ENCODE data around the gene MGMT.

The MGMT gene

DNA sequence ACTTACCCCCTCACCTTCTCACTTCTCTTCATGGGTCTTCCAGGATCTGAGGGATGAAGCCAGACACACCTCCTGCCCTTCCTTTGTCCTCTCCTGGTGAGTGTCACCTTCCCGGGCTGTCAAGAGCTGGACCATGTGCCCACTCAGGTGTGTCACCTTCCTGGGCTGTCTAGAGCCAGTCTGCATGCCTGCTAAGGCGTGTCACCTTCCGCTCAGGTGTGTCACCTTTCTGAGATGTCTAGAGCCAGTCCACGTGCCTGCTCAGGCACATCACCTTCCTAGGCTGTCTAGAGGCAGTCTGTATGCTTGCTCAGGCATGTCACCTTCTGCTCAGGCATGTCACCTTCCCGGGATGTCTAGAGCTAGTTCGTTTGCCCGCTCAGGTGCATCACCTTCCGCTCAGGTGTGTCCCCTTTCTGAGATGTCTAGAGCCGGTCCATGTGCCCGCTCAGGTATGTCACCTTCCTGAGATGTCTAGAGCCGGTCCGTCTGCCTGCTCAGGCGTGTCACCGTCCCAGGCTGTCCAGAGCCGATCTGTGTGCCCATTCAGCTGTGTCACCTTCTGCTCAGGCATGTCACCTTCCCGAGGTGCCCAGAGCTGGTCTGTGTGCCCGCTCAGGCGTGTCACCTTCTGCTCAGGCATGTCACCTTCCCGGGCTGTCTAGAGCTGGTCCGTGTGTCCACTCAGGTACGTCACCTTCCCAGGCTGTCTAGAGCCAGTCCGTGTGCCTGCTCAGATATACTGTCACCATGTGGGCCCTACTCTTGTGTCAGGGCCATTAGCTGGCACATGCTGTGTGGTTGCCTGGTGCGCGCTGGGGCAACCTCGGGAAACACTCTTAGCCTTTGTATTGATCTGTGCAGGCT, 251.7 kb downstream of the MGMT start:
- DNase-seq, result no peak

DNA sequence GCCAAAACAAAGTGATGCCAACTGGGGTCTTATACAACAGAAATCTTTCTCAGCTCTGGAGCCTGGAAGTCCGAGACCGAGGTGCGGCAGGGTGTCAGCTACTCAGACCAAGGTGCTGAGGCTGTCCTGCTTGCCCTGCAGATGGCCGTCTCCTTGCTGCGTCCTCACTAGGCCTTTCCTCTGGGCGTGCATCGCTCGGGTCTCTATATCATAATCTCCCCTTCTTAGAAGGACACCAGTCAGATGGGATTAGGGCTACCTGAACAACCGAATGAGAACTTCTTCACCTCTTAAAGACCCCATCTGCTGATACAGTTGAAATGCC, 252.3 kb downstream of the MGMT start:
- no peak for DNase-seq

DNA sequence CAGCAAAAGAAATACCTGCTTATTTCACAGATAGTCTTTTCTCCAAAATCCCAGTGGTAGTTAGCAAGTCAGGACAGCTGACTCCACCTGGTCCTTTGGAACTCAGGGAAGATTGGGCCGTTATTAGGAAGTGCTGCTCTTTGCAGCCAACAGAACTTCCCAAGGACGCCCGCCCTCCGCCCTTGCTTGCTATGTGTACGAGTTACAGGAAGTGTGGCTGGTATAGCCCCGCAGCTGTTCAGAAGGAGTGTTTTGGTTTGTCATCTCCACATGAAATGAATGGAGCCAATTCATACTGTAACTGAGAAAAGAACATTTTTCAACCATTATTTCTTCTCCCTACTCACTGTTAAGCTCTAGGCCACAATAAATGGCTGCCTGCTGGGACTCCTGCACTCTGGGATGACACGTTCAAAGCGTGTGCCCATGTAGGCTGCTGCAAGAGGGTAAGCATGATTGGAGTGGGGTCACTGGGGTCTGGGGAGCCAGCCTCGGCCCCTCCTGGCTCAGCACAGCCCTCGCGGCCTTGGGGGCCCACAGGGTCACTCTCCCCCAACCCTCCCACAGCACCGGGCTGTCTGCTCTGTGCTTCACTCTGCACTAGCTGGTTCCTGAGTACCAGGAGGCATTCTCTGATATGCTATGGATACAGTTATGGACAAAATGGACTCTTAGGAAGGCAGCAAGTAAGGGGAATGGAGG, 253.0 kb downstream of the MGMT start:
- no peak for DNase-seq

DNA sequence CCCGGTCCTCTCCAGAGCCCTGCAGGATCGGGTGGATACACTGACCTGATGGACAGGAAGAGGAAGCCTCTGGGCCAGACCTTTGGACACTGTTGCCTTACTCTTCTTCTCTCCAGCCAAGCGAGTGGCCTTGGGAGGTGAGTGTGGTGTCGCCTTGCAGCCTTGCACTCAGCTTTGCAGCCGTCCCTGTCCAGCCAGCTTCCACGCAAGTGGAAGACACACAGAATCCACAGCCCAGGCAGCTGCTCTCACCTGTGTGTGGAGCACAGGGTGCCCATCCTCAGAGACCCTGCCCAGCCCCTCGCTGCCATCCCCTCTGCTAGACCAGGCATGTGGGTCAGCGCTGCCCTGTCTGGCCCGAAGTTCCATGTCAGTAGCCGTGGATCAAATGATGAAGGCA, 258.0 kb downstream of the MGMT start:
- DNase-seq, result no peak

DNA sequence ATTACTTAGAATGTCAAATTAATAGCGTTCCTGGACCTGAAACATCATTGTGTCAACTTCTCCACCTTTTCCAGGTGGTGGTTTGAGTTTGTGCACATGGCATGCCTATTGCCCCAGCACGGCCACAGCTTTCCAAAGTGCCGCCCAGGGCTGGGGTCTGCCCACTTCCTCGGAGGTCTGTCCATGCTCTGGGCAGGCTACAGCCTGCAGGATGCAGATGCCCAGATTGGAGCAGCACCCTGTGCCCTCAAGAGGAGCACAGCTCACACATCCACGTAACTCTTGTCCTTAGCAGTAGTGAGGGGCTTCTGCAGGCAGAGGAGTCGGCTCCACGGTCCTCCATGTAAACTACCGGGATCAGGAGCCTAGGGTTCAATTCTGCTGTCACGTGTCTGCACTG, 258.4 kb downstream of the MGMT start:
- DNase-seq, result no peak

DNA sequence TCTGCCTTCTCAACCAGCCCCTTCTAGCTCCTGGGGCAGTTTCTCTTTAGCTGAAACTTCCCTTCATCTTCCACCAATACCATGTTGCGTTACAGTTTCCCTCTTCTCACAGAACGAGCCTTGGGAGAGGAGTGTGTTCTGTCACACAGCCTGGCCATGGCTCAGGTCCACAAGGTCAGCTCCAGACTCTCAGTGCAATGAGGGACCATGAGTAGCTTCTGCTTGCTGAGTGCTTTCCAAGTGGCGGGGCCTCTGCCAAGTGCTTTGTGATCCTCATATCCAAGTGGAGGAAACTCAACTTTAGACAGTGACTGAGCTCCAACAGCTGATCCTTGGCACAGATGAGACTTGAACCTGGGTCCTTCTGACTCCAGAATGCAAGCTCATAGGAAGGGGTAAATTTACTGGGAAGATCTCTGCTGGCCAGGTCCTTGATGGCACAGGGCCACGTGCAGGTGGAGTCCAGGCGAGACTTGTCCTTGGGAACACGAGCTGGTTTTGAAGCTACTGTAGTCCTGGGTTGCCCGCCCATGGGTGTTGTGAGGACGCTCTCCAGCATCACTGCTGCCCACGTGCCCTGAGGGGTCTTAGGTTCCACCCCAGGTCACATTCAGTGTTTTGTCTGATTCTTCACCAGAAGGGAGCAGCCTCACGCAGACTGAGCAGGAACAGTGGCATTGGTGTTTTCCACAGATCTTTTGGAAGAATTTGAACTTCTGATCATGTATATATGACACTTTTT, 259.0 kb downstream of the MGMT start:
- DNase-seq, result no peak

DNA sequence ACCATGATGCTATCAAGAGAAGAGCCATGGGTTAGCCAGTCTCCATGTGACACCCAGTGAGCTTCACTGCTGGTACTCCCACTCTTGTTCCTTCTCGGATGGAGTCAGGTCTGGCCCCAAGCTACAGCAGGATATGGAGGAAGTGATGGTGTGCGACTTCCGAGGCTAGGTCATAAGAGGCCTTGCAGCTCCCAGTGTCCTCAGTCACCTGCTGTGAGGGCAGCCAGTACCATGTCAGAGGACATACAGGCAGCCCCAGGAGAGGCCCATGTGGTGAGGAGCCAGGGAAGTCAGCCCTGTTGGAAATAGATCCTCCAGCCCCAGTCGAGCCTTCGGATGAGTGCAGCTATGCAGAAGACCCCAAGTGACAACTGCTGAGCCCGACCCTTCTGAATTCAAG, 260.0 kb downstream of the MGMT start:
- DNase-seq, result no peak

DNA sequence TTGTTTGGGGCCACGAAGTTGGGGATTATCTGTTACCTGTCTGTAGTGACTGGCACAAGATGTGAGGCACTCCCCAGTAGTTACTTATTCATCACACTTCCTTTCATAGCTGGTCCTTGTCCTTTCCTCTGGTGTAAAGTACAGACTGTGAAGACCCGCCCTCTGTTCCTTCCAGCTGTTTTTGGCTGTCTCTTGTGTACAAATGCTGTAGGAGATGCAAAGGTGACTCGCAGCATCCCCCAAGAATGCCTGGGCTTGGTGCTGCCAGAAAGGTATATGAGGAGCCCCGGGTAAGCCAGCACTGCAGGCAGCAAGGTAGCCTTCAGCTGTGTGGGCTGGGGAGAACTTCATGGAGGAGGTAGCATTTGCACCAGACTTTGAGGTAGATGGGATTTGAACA, 260.5 kb downstream of the MGMT start:
- no peak for DNase-seq

DNA sequence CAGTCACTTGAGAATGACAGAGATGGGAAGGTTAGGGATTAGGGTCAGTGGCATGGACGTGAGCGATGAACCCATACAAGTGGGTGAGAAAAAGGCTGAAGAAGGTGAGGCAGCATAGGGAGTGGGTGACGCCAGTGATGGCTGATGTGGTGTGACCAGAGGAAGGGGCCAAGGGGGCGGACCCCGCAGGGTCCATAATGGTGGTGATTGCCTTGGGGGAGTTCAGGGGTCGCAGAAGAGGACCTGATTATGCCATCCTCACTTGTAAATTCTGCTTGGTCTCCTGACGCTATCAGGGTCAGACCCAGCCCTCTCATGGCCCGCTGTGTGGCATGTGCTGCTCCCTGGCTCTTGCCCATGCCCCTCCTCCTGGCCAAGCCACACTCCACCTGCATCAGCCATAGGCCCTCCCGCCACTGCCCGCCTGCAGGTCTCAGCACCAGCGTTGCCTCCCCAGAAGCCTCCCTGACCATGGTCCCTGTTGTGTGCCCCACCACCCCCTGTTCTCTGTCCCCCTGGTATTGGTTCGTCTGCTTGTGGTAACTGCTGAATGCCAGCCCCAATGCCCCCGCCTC, 261.3 kb downstream of the MGMT start:
- DNase-seq, result no peak

DNA sequence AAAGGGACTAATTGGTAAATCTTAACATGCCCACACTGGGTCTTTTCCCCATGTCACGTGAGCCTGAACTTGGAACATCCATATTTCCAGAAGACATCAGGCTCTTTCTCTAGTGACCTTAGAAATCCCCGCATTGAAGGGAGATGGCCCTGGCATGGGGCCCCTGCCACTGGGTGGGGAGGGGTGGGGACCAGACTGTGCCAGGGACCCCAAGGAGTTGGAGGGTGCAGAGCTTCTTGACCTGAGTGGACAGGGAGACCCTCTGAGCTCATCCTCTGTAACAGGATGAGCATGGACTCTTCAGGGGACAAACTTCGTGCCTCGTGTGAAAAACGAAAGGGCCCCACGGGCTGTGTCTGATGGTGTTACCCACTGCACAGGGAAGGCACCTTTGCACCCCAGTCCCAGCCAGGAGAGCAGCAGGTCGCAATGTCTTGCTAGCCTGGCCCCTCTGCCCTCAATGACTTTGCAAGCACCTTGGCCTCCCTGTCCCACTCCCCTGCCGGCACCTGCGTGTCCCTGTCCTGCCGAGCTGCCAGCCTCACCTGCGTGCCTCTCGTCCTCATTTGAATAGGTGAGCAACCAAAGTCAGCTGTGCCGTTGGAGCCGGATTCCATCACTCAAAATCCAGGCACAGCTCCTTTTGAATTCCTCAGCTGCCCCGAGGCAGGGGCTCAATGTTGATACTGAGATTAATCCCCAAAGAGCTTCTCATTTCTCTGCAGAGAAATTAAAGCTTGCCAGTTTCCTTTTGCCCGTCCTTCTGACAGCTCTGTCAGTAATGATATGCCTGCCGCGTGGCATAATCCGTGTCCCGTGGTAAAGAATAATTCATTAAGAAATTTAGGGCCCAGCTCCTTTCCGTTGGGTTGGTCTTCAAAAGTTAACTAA, 262.1 kb downstream of the MGMT start:
- DNase-seq, result no peak

DNA sequence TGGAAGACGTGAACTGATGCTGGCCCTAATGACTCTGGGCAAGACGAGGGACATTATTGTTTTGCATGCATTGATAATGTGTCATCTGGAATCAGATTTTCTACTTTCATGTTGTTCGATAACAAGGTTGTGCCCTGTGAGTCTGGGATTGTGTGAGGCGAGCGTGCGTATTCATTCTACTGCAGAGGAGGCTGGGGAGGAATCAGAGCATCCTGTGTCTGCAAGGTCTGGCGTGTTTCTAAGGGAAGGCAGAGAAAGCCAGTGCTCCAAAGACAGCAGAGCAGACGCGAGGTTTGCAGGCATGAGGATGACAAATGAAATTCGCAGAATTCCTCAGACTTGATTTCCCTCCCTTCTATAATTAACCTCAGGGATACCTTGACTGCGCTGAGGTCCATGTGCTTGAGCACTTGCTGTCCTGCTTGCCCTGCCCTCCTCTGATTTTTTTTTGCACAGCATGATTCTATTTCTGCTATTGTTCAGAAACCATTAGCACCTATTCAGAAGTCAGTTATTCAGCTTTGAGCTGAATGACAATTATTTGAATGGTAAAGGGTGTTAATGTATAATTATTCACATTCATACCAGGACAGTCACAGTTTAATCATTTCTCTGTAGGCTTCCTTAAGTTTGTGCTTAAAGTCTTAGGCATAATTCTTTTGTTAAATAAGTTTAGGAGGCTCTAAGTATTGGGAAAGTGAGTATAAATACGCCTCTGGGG, 263.4 kb downstream of the MGMT start:
- no peak for DNase-seq

DNA sequence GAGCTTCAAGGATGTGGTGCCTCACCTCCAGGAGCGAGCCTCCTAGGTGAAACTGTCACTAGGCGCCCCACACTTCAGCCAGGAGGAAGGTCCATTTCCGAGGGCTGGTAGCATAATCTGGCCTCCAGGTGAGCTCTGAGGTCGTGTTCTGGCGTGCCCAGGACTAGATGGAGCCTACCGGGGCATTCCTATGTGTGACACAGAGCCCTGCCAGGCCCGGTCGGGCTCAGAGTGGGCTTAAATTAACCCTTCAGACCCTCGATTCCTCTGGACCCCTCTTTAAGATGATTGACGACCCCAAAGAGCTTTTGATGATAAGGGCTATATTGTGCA, 263.9 kb downstream of the MGMT start:
- DNase-seq, result no peak

DNA sequence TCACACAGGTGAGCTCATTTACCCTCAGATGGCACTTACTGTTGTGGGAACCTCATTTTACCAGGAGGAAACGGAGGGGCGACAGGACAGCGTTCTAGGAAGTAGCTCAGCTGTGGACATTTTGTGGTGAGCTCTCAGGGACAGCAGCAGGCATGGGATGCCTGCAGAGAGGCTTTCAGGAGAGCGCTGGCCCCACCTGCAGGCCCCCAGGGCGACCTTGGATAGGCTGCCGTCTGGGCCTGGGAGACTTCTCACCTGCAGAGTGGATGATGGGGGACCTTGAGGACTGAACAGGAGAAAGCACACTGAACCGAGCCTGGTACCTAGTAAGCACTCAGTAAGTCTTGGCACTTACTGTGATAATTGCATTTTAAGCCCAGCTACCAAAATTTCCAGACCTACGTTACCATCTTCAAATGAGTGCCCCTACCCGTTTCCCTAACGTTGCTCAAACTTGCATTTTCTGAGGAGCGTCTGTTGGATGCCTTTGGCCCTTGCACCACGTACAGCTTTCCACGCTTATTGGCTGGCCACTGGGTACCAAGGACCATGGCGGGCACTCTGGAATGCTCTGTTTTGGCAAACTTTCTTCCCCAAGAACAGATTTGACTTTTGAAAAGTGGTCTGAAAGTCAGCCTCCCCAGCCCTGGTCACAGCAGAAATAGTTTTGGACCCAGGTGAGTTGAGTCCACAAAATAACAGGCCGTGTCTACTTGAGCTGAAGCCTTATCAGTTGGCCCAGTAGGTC, 273.7 kb downstream of the MGMT start:
- no peak for DNase-seq

DNA sequence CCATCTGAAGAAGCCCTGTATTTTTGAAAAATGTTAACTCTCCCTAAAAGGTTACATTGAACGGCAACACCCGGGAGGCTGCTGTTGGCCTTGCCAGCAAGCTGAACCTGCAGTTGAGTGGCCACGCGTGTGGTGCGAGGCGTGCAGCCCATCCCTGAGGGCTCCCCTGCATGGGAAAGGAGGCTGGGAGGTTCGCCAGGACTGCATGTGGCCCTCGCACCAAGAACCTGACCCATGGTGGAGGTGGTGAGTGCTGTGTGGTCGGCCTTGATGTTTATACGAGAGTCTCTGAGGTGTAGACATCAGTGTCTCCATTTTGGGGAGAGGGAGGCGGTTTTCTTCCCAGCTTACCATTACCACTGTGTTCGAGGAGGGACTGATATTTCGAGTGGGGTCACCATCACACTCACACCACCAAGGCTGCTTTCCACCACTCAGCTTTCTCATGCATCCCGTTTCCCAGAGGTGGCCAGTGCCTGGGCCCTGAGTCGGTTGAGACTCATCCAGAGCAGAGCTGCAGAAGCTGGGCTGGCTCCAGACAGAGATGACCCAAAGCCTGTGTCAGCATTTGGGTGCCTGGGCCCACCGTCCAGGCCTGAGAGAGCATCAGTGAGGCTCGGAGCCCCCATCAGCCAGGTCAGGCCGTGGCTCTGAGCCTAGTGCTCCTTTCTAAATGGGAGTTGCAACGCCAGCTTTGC, 274.4 kb downstream of the MGMT start:
- no peak for DNase-seq

DNA sequence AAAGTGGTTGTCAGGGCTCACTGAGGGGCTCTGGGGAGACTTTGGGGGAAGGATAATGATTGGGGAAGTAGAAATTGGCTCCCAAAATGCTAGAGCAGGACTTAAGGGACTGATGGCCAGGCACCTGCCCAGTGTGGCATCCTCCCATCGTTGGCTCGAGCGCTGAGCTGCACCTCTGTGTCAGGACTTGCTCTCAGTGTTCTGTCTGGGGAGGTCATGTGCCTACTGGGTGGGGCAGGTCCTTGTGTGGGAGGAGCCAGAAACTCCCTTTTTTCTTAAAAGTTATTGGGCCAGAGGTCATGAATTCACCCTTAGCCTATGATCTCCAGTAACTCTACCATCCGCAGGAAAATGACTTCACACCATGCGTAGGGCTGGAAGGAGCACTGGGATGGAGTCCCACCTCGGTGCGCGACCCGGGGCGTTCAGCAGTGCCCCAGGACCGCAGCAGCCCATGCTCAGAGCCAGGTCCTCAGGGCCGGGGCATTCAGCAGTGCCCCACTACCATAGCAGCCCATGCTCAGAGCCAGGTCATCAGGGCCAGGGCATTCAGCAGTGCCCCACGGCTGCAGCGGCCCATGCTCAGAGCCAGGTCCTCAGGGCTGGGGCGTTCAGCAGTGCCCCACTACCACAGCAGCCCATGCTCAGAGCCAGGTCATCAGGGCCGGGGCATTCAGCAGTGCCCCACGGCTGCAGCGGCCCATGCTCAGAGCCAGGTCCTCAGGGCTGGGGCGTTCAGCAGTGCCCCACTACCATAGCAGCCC, 275.1 kb downstream of the MGMT start:
- DNase-seq, result no peak

DNA sequence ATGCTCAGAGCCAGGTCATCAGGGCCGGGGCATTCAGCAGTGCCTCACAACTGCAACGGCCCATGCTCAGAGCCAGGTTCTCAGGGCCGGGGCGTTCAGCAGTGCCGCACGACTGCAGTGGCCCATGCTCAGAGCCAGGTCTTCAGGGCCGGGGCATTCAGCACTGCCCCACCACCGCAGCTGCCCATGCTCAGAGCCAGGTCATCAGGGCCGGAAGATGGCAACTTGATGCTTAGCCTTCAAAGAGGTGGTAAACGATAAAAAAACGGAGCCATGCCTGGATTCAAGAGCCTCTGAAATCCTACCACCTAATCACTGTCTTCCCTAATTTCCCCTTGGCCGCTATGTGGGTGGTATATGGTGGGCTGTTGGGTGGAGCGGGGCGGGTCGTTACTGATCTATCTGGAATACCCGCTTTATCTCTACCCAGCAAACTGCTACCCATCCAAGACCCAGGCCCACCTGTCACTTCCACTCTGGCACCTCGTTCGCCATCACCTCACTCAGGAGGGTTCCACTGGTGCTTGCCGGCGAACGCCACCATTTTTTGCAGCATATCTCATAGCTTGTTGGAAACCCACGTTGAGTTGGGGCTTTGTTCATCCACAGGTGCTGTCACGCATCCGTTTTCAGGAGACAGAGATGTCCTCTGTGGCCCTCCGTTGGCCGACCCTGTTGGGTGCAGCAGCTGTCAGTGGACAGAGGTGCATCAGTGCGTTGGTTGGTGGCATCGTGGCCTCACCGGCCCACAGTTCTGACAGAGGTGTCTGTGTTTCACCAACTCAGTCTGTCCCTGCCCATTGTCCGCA, 275.9 kb downstream of the MGMT start:
- no peak for DNase-seq

DNA sequence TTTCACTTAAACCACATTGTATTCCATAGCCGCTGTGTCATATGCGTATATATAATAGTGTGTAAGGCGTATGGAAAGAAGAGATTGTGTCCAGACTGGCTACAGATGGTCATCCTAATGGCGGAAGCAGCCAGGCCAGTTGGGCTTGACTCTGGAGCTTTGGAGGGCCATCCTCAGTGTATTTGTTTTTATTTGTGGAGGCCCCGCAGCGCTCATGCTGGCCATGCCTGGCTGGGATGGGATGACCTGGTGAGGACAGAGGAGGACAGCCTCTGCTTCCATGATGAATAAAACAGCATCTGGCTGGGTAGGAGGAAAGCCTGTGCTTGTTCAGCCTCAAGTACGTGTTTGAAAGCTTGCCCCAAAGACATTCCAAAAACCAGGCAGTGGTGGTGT, 276.7 kb downstream of the MGMT start:
- DNase-seq, result no peak

DNA sequence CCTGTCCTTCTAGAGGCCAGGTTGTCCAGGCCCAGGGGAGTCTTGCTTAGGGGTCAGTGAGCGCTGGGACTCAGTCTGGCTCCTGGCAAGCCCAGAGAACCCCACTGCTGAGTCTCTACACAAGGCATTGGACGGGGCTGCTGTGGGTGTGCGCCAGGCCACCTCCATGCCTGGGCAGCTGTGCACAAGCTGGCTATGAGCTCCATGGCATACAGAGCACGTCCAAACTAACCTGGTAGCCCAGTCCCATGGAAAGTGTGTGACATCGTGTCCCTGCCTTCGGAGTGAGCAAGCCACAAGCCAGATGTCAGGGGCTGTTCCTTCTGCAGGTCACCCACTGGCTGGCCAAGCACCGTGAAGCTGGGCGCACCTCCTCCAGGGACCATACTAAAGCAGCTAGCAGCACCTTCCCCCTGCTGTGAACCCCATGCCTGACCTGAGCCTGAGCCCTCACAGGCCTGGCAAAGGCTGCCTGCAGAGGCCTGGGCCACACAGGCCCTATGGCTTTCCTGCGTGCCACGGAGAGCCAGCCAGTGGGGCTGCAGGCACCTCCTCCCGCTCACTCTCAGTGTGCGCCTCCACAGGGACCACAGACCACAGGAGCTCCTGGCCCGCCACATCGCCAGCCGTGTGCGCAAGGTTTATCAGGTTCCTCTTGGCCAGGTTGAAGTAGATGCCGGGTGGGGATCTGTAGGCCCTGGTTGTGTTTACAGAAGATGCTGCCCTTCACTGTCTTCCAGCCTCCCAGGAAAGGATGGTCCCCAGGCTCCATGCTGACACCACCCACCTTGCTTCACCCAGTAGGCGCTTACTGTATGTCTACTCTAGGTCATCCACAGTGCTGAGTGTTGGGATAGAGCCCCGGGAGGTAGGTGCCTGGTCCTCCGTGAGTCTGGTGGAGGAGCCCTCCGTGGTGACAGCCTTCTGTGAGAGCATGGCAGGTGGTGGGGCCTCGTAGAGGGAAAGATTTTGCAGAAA, 277.4 kb downstream of the MGMT start:
- DNase-seq, result no peak
